Tibial nerve (tissue), 4 donors: ENCODE measurements around the gene RWDD3. TPM values are rescaled to one million over a fixed set of nuclear protein-coding genes. Genes with fewer than 3 reads are reported as not detected.

Experiments used
- DNase-seq, 2 donors: peaks; one replicate each; pipeline ENCODE4 v3.0.0-alpha.2; 2019; ENCODE audit warnings: low spot score in 2 of 2
- H3K27ac ChIP-seq, 4 donors: fragments of 200-600 bp; sonication (generic) in 3 of 4; one replicate each; pipeline ENCODE4 v1.5.1; 2017 to 2019; ENCODE audit warnings: mild to moderate bottlenecking in 1 of 4
- H3K27me3 ChIP-seq, 2 donors: fragments of 200-600 bp; sonication (generic) in 1 of 2; one replicate each; pipeline versions ENCODE4 v1.5.1 to v1.6.0; 2017 to 2019
- H3K36me3 ChIP-seq, 3 donors: fragments of 200-600 bp; sonication (generic); one replicate each; pipeline ENCODE4 v1.5.1; 2018 to 2019
- H3K4me1 ChIP-seq, 4 donors: fragments of 200-600 bp; sonication (generic) in 3 of 4; one replicate each; pipeline ENCODE4 v1.5.1; 2017 to 2019
- H3K4me3 ChIP-seq, 4 donors: fragments of 200-600 bp; sonication (generic) in 3 of 4; one replicate each; pipeline ENCODE4 v1.5.1; 2017 to 2019; ENCODE audit warnings: mild to moderate bottlenecking in 1 of 4, moderate library complexity in 1 of 4
- H3K9me3 ChIP-seq, 4 donors: fragments of 200-600 bp; sonication (generic) in 3 of 4; one replicate each; pipeline ENCODE4 v1.5.1; 2017 to 2019
- EP300 ChIP-seq, 2 donors: sonication (generic); formaldehyde crosslinking; IDR thresholded peaks; one replicate each; pipeline ENCODE4 v1.6.1; 2017; ENCODE audit warnings: antibody characterized with exemption in 2 of 2, mild to moderate bottlenecking in 1 of 2
- POLR2A ChIP-seq, 2 donors: fragments of 450-650 bp; IDR thresholded peaks; one replicate each; pipeline ENCODE4 v1.6.1; 2017; ENCODE audit warnings: antibody characterized with exemption in 2 of 2, mild to moderate bottlenecking in 2 of 2, moderate library complexity in 2 of 2
- WGBS, 2 donors: methylation state at CpG; one replicate each; pipeline ENCODE4 v1.1.5; 2018; 5-methylcytosine and 5-hydroxymethylcytosine counted together
- total RNA-seq, 4 donors: library from RNA; depleted of rRNA; stranded (reverse); fragments of >200 nt; gene quantifications; one replicate each; pipeline ENCODE4 v1.1.0, GENCODE V29; 2016
- TF ChIP-seq, protein P1 (sequence below), 5 experiments: fragments of 200-600 bp in 3 of 5; fragments of 450-650 bp in 2 of 5; sonication (generic) in 3 of 5; IDR thresholded peaks; one replicate each; pipeline ENCODE4 v1.5.1; 2016 to 2019; ENCODE audit warnings: antibody characterized with exemption in 5 of 5, mild to moderate bottlenecking in 3 of 5, moderate library complexity in 2 of 5

The RWDD3 gene, protein sequence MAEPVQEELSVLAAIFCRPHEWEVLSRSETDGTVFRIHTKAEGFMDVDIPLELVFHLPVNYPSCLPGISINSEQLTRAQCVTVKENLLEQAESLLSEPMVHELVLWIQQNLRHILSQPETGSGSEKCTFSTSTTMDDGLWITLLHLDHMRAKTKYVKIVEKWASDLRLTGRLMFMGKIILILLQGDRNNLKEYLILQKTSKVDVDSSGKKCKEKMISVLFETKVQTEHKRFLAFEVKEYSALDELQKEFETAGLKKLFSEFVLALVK
- 10 to 100 TPM in 3 of 4 donors, 1 to 10 TPM in 1; 8.4 to 20.5 (median 15.4) TPM for total RNA-seq

DNA sequence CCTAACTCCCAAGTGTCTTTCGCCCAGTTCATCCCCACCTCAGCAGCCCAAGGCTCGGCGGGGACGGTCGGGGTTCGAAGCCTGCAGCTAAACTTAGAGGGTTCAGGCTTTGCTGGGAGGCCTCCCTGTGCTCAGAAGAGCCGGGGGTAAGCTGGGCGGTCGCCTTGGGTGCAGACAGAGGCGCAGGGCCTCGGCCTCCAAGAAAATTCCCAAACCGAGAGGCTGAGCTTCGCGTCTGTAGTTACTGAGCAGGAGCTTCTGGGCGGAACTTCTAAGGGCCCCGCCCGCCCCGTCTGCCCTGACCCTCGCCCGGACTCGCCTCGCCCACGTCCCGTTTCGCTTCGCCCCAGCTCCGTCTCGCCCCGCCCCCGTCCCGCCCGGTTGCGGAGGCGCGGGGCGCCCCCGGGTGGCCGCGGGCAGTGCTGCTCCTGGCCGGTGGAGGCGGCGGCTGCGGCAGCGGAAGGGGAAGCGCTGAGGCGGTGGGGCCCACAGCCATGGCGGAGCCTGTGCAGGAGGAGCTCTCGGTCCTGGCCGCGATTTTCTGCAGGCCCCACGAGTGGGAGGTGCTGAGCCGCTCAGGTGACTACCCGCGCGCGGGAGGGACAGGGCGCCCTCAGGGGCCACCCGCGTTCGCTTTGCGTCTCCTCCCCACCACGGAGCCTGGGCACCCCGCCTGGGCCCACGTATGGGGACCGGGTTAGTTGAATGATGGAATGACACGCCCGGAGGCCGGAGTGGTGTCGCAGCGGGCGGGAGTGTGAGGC lies at the start of gene RWDD3:
Gene RWDD3, plus strand, starts transcription at position 474 of the 764 bp plus-strand sequence. Its CDS starts 21 bp downstream, at position 495.
- TF ChIP-seq, protein P1, sequence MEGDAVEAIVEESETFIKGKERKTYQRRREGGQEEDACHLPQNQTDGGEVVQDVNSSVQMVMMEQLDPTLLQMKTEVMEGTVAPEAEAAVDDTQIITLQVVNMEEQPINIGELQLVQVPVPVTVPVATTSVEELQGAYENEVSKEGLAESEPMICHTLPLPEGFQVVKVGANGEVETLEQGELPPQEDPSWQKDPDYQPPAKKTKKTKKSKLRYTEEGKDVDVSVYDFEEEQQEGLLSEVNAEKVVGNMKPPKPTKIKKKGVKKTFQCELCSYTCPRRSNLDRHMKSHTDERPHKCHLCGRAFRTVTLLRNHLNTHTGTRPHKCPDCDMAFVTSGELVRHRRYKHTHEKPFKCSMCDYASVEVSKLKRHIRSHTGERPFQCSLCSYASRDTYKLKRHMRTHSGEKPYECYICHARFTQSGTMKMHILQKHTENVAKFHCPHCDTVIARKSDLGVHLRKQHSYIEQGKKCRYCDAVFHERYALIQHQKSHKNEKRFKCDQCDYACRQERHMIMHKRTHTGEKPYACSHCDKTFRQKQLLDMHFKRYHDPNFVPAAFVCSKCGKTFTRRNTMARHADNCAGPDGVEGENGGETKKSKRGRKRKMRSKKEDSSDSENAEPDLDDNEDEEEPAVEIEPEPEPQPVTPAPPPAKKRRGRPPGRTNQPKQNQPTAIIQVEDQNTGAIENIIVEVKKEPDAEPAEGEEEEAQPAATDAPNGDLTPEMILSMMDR (IDR thresholded peaks at IDR 0.05) = peak; percentile 94 to 99 (median 97)
- TF ChIP-seq POLR2A (IDR thresholded peaks at IDR 0.05) (peak; percentile 19 to 80), EP300 (IDR thresholded peaks at IDR 0.05) (peak in 1 of 2 donors; percentile 80)
- Histone ChIP-seq H3K27me3 (no peaks in the 10 kb centered on the region), H3K27ac (peak within 1 kb of the TSS; percentile 79 to 97 (median 92)), H3K4me3 (peak within 1 kb of the TSS; percentile 82 to 92 (median 84)), H3K36me3 (no peaks in the 10 kb centered on the region), H3K9me3 (no peaks in the 10 kb centered on the region), H3K4me1 (peaks cover 0 to 64% (median 4%) of the 10 kb centered on the region in 4 donors)
- peak; percentile 87 to 88 for DNase-seq
- 1 to 2% methylated on average over 23 to 42 of the region's 71 CpGs for WGBS, 2 donors

DNA sequence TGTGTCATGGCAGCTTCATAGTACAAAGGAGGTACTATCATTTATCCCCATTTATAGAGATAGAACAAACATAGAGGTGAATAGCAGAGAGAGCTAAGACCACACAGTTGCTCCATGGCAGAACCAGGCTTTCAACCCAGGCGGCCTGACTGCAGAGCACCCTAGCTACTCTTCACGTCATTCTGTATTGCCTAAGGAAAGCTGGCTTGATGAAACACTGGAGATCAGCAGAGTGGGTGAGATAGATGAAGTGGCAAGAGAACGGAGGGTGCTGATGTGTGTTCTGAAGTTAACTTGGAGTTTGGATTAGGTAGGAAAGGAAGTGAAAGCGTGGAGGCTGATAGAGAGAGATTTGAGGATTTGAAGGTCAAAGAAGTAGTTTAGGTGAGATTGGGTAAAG lies 47.9 kb upstream of the RWDD3 start:
- TF ChIP-seq, protein P1 (IDR thresholded peaks at IDR 0.05) = no peak
- TF ChIP-seq POLR2A (IDR thresholded peaks at IDR 0.05) = no peak
- no peak for TF ChIP-seq EP300 (IDR thresholded peaks at IDR 0.05)
- WGBS, 2 donors = 92 to 95% methylated on average over 4 of the region's 4 CpGs
- no peak for DNase-seq
- H3K9me3 ChIP-seq = no peaks in the 10 kb centered on the region
- no peaks in the 10 kb centered on the region for H3K36me3 ChIP-seq
- no peaks in the 10 kb centered on the region for H3K27me3 ChIP-seq
- H3K4me1 ChIP-seq = peaks cover 0 to 9% (median 2%) of the 10 kb centered on the region in 4 donors
- no peak overlapping the region for H3K4me3 ChIP-seq
- H3K27ac ChIP-seq = no peak overlapping the region

DNA sequence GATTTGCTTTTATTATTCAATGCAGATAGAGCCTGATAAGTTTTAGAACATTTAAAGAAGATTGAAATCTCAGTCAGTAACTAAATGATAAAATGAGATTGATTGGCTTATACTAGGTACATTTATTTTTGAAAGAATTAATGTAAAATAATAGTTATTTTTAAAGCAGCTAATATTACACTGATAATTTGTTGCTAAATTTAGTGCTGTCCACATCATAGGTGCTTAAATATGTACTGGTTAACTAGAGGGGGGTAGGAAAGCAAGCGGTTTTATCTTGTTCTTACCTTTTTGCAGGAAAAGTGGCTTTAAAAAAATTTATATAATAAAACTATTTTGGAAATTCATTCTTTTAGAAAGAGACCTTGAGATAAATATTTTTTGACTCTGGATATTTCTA lies 40.4 kb upstream of the RWDD3 start:
- 90 to 98% methylated on average over 1 of the region's 1 CpG for WGBS, 2 donors
- DNase-seq = no peak
- H3K4me3 ChIP-seq = no peak overlapping the region
- H3K27me3 ChIP-seq = no peaks in the 10 kb centered on the region
- TF ChIP-seq POLR2A (IDR thresholded peaks at IDR 0.05) (no peak), EP300 (IDR thresholded peaks at IDR 0.05) (no peak)
- TF ChIP-seq, protein P1 (IDR thresholded peaks at IDR 0.05) = no peak
- peaks cover 0 to 3% (median 0%) of the 10 kb centered on the region in 3 donors for H3K36me3 ChIP-seq
- H3K9me3 ChIP-seq = no peaks in the 10 kb centered on the region
- no peaks in the 10 kb centered on the region for H3K4me1 ChIP-seq
- no peak overlapping the region for H3K27ac ChIP-seq

DNA sequence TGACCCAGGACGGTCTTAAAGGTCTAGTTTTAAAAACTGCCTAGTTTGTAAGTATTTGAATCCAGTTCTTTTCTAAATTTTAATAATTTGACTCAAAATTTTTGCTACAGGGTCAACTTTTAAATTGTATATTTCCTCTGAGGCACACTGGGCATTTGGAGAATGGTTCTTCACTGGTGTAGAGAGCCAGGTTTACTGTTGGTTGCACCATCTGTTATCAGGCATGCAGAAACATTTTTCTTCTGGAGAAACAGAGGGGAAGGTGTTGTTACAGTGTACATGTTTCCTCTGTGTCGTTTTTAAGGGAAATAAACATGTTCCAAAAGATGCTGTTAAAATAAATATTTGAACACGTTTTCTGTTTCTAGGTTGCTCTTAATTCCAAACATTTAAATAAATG lies 39.0 kb upstream of the RWDD3 start:
- H3K4me3 ChIP-seq = no peak overlapping the region
- H3K27me3 ChIP-seq = no peaks in the 10 kb centered on the region
- no peak for DNase-seq
- H3K36me3 ChIP-seq = peaks cover 0 to 3% (median 0%) of the 10 kb centered on the region in 3 donors
- TF ChIP-seq POLR2A (IDR thresholded peaks at IDR 0.05) (no peak), EP300 (IDR thresholded peaks at IDR 0.05) (no peak)
- TF ChIP-seq, protein P1 (IDR thresholded peaks at IDR 0.05) = no peak
- H3K27ac ChIP-seq = no peak overlapping the region
- H3K9me3 ChIP-seq = no peaks in the 10 kb centered on the region
- WGBS, 2 donors = 72 to 77% methylated on average over 3 of the region's 3 CpGs
- H3K4me1 ChIP-seq = no peaks in the 10 kb centered on the region

DNA sequence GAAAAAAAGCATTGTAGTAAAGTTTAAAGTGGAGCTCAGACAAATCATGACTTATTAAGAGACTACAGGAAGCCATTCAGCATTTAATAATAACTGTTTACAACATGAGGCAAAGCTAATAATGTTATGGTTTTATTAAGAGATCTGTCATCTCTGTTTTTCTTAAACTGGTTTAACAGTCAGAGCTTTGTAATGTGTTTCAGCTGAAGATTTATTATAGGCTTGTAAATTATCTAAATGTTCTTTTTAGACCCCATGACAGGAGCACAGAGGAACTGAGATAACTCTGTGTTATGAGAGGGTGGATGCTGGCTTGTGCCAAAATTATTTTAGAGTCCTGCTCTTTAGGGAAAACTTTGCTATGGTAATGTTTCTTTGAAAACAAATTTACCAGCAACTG lies 38.0 kb upstream of the RWDD3 start:
- DNase-seq = no peak
- Histone ChIP-seq H3K4me1 (no peaks in the 10 kb centered on the region), H3K9me3 (no peaks in the 10 kb centered on the region), H3K4me3 (no peak overlapping the region), H3K36me3 (peaks cover 0 to 3% (median 3%) of the 10 kb centered on the region in 3 donors), H3K27me3 (no peaks in the 10 kb centered on the region), H3K27ac (no peak overlapping the region)
- no peak for TF ChIP-seq EP300 (IDR thresholded peaks at IDR 0.05)
- TF ChIP-seq POLR2A (IDR thresholded peaks at IDR 0.05) = no peak
- TF ChIP-seq, protein P1 (IDR thresholded peaks at IDR 0.05) = no peak
